IMR-90 (cell line): ENCODE data around the gene UBL7. TPM values are rescaled to one million over a fixed set of nuclear protein-coding genes. Genes with fewer than 3 reads are reported as not detected.

Source experiments
- ATAC-seq: fragments of 200-7000 bp; cut with Tn5 transposase; 2 replicates; pipeline ENCODE4 v1.9.1; 2020; ENCODE audit warnings: low read depth, mild to moderate bottlenecking, moderate library complexity
- BruUV-seq: library from RNA; stranded (reverse); fragments of 400-500 nt; replicated peaks from 2 replicates; lab custom pipeline; 2021; lab: Mats Ljungman, UMichigan
- CTCF ChIA-PET: fragments of 300-600 bp; formaldehyde crosslinking; extraction: SDS; loops from one replicate; lab custom pipeline; 2021; ENCODE audit warnings: antibody characterized with exemption; lab: Yijun Ruan, JAX
- POLR2A ChIA-PET: fragments of 300-600 bp; sonication (Branson Sonifier 250); formaldehyde crosslinking; loops from one replicate; lab custom pipeline; 2022; ENCODE audit warnings: antibody characterized with exemption; ENCODE audit not compliant: unreplicated experiment; lab: Charles Lee
- DNase-seq: peaks from one replicate; pipeline ENCODE4 v3.0.0; 2013
- H2AFZ ChIP-seq: replicated peaks from 2 replicates; pipeline ENCODE3; 2013; ENCODE audit warnings: low read length, mild to moderate bottlenecking; ENCODE audit not compliant: poor library complexity
- H2AK5ac ChIP-seq: 2 replicates; pipeline ENCODE4 v1.6.1; 2013; ENCODE audit warnings: low read depth, low read length, inconsistent platforms
- H2AK9ac ChIP-seq: replicated peaks from 2 replicates; pipeline ENCODE3; 2013; ENCODE audit warnings: mild to moderate bottlenecking, low read depth, low read length, moderate library complexity; ENCODE audit not compliant: poor library complexity
- H2BK120ac ChIP-seq: 2 replicates; pipeline ENCODE4 v1.6.1; 2013; ENCODE audit warnings: low read depth, low read length, inconsistent platforms
- H2BK15ac ChIP-seq: 3 replicates; pipeline ENCODE4 v1.6.1; 2013; ENCODE audit warnings: low read depth, low read length, inconsistent platforms
- H2BK20ac ChIP-seq: 2 replicates; pipeline ENCODE4 v1.6.1; 2013; ENCODE audit warnings: low read depth, mild to moderate bottlenecking, inconsistent platforms, low read length, moderate library complexity
- H2BK5ac ChIP-seq: 2 replicates; pipeline ENCODE4 v1.6.1; 2013; ENCODE audit warnings: mild to moderate bottlenecking, low read depth, low read length, inconsistent platforms; ENCODE audit not compliant: poor library complexity, severe bottlenecking
- H3K14ac ChIP-seq: replicated peaks from 2 replicates; pipeline ENCODE4 v1.6.1; 2013; ENCODE audit warnings: low read depth, low read length, inconsistent platforms
- H3K18ac ChIP-seq: 2 replicates; pipeline ENCODE4 v1.6.1; 2013; ENCODE audit warnings: low read depth, low read length, control low read depth
- H3K23ac ChIP-seq: 2 replicates; pipeline ENCODE4 v1.6.1; 2013; ENCODE audit warnings: low read depth, low read length, inconsistent platforms
- H3K27ac ChIP-seq: 2 replicates; pipeline ENCODE4 v1.5.1; 2013; ENCODE audit warnings: mild to moderate bottlenecking, control low read depth, low read length; ENCODE audit not compliant: insufficient read depth
- H3K27me3 ChIP-seq: 2 replicates; pipeline ENCODE4 v1.6.1; 2013; ENCODE audit warnings: low read length; ENCODE audit not compliant: control insufficient read depth, insufficient read depth
- H3K36me3 ChIP-seq: 2 replicates; pipeline ENCODE4 v1.6.1; 2013; ENCODE audit warnings: low read length, mixed read lengths; ENCODE audit not compliant: control insufficient read depth, insufficient read depth
- H3K4ac ChIP-seq: 2 replicates; pipeline ENCODE4 v1.6.1; 2013; ENCODE audit warnings: low read depth, low read length, inconsistent platforms
- H3K4me1 ChIP-seq: 2 replicates; pipeline ENCODE4 v1.6.1; 2013; ENCODE audit warnings: low read length, mixed read lengths; ENCODE audit not compliant: control insufficient read depth, insufficient read depth
- H3K4me2 ChIP-seq: 2 replicates; pipeline ENCODE4 v1.6.1; 2013; ENCODE audit warnings: low read depth, mild to moderate bottlenecking, control low read depth, low read length, moderate library complexity
- H3K4me3 ChIP-seq: 2 replicates; pipeline ENCODE4 v1.5.1; 2013; ENCODE audit warnings: low read depth, mild to moderate bottlenecking, control low read depth, low read length, moderate library complexity; ENCODE audit not compliant: insufficient read depth
- H3K56ac ChIP-seq: 2 replicates; pipeline ENCODE4 v1.6.1; 2013; ENCODE audit warnings: low read length, inconsistent platforms; ENCODE audit not compliant: insufficient read depth; ENCODE audit errors: extremely low read depth
- H3K79me1 ChIP-seq, 2 experiments: 2 replicates each; pipeline ENCODE4 v1.6.1; 2013; ENCODE audit warnings: low read length in 2 of 2, inconsistent platforms in 1 of 2, low read depth in 1 of 2
- H3K9ac ChIP-seq: 2 replicates; pipeline ENCODE4 v1.6.1; 2013; ENCODE audit warnings: low read depth, low read length, control low read depth
- H3K9me1 ChIP-seq: 2 replicates; pipeline ENCODE4 v1.6.1; 2013; ENCODE audit warnings: low read length, inconsistent platforms; ENCODE audit not compliant: insufficient read depth
- H3K9me3 ChIP-seq: 2 replicates; pipeline ENCODE4 v1.6.1; 2013; ENCODE audit warnings: low read length; ENCODE audit not compliant: control insufficient read depth, insufficient read depth
- H4K20me1 ChIP-seq: 2 replicates; pipeline ENCODE4 v1.6.1; 2013; ENCODE audit warnings: low read length, inconsistent platforms; ENCODE audit not compliant: insufficient read depth
- H4K5ac ChIP-seq: 2 replicates; pipeline ENCODE4 v1.6.1; 2013; ENCODE audit warnings: mild to moderate bottlenecking, low read depth, low read length, control low read depth
- H4K8ac ChIP-seq, 2 experiments: 2 replicates each; pipeline ENCODE4 v1.6.1; 2013; ENCODE audit warnings: low read depth in 2 of 2, low read length in 2 of 2, control low read depth in 1 of 2, inconsistent platforms in 1 of 2
- H4K91ac ChIP-seq: 2 replicates; pipeline ENCODE4 v1.6.1; 2013; ENCODE audit warnings: low read depth, low read length, inconsistent platforms; ENCODE audit not compliant: insufficient read depth
- CTCF ChIP-seq: conservative IDR thresholded peaks from 2 replicates; pipeline ENCODE4 v1.5.1; 2012; ENCODE audit warnings: mild to moderate bottlenecking, low read depth, low read length, improper control_type of control experiment
- ELK1 ChIP-seq: fragments of 150-350 bp; IDR thresholded peaks from 2 replicates; pipeline ENCODE4 v1.6.1; 2016; ENCODE audit warnings: low read depth, mild to moderate bottlenecking, low read length, moderate library complexity, borderline replicate concordance
- FOS ChIP-seq: fragments of 150-350 bp; IDR thresholded peaks from 2 replicates; pipeline ENCODE4 v1.6.1; 2016; ENCODE audit warnings: low read depth, low read length
- MXI1 ChIP-seq: IDR thresholded peaks from 2 replicates; pipeline ENCODE4 v1.6.1; 2012; ENCODE audit warnings: low read depth, mild to moderate bottlenecking, low read length, moderate library complexity, borderline replicate concordance
- NFE2L2 ChIP-seq: fragments of 150-350 bp; IDR thresholded peaks from 2 replicates; pipeline ENCODE4 v1.6.1; 2016; ENCODE audit warnings: low read depth, mild to moderate bottlenecking, low read length
- POLR2A ChIP-seq: IDR thresholded peaks from 2 replicates; pipeline ENCODE4 v1.6.1; 2012; ENCODE audit warnings: mild to moderate bottlenecking, low read depth, low read length
- RFX5 ChIP-seq: IDR thresholded peaks from 2 replicates; pipeline ENCODE4 v1.8.0; 2012; ENCODE audit warnings: low read depth, mild to moderate bottlenecking, low read length, moderate library complexity
- WGBS, 2 experiments: methylation state at CpG; one replicate each; pipeline versions ENCODE4 v1.1.5 to v1.1.7; 2013; ENCODE audit warnings: missing lambda C conversion rate in 2 of 2; ENCODE audit not compliant: insufficient read length in 1 of 2; ENCODE audit errors: extremely low coverage in 2 of 2; 5-methylcytosine and 5-hydroxymethylcytosine counted together
- dilution Hi-C: fragments of 300-500 bp; cut with HindIII; formaldehyde crosslinking; loops from one replicate; pipeline ENCODE4 v1.14.3; 2018; ENCODE audit warnings: low sequenced_read_pairs; ENCODE audit not compliant: unreplicated experiment
- in situ Hi-C: fragments of 300-500 bp; cut with MboI; formaldehyde crosslinking; loops from 3 replicates; pipeline ENCODE4 v1.14.3; 2019; ENCODE audit warnings: low sequenced_read_pairs, inconsistent platforms, mixed read lengths
- intact Hi-C: fragments of 100-400 bp; cut with micrococcal nuclease; formaldehyde crosslinking; loops from 2 replicates; pipeline ENCODE4 v1.10.0; 2022
- polyA plus RNA-seq, 3 experiments: library from polyadenylated mRNA; depleted of rRNA; stranded (reverse); fragments of >200 nt; gene quantifications; 2 replicates each; pipeline ENCODE4 v1.2.3, GENCODE V29; 2012; ENCODE audit warnings: low replicate concordance in 1 of 3
- total RNA-seq: library from RNA; depleted of rRNA; stranded (reverse); fragments of >200 nt; gene quantifications from 2 replicates; pipeline ENCODE4 v1.2.3, GENCODE V29; 2012

Gene UBL7
- total and polyA plus RNA-seq, 2 of the 4 experiments (the other 2 are of a cell fraction), result 68.1 to 78.4 TPM

- peak overlapping the region; percentile 76 for H2BK120ac ChIP-seq
- no peaks in the 10 kb centered on the region for H3K36me3 ChIP-seq
- ATAC-seq (no peak), DNase-seq (no peak)
- H4K20me1 ChIP-seq, result no peaks in the 10 kb centered on the region
- peak overlapping the region; percentile 96 for H3K4ac ChIP-seq
- H3K23ac ChIP-seq, result peak overlapping the region; percentile 48; the same call in 1 of the 2 replicates
- H2AK5ac ChIP-seq, result peak overlapping the region; percentile 92
- 94% methylated on average over 3 of the region's 6 CpGs; no CpG with 5 or more reads in 1 of the 2 experiments for WGBS, 2 experiments
- peak overlapping the region; percentile 97 for H2AK9ac ChIP-seq
- no peak overlapping the region; the same call in 1 of the 2 replicates for H3K18ac ChIP-seq
- H3K4me1 ChIP-seq, result peaks cover 42% of the 10 kb centered on the region
- intact Hi-C loops (no loop called here), dilution Hi-C loops (no loop called here), in situ Hi-C loops (no loop called here)
- ChIA-PET POLR2A (no interaction called here), CTCF (no interaction called here)
- no peak overlapping the region for H3K9ac ChIP-seq
- H2AFZ ChIP-seq, result peak overlapping the region; percentile 79
- H2BK15ac ChIP-seq, result peak overlapping the region; percentile 42; the same call in 2 of the 3 replicates
- BruUV-seq, result no TSS peak
- no peak for TF ChIP-seq FOS
- no peak for TF ChIP-seq CTCF
- TF ChIP-seq ELK1, result no peak
- TF ChIP-seq POLR2A, result no peak
- no peak for TF ChIP-seq NFE2L2
- no peak for TF ChIP-seq RFX5
- no peak for TF ChIP-seq MXI1
- H3K9me3 ChIP-seq, result no peaks in the 10 kb centered on the region
- no peak overlapping the region for H3K4me2 ChIP-seq
- peak overlapping the region; percentile 14 for H3K14ac ChIP-seq
- peak overlapping the region; percentile 93 for H2BK5ac ChIP-seq
- H4K8ac ChIP-seq, result peak overlapping the region; percentile 52 to 89; a peak in 3 of 4 replicates
- H3K79me1 ChIP-seq, result peaks cover 0 to 30% of the 10 kb centered on the region in 2 experiments; a peak in 3 of 4 replicates
- peak overlapping the region; percentile 20; the same call in 1 of the 2 replicates for H3K27ac ChIP-seq
- H3K56ac ChIP-seq, result no peak overlapping the region
- peak overlapping the region; percentile 87; the same call in 1 of the 2 replicates for H4K5ac ChIP-seq
- peak overlapping the region; percentile 85 for H2BK20ac ChIP-seq
- H4K91ac ChIP-seq, result peak overlapping the region; percentile 76
- H3K27me3 ChIP-seq, result no peaks in the 10 kb centered on the region
- H3K4me3 ChIP-seq, result no peak overlapping the region
- peaks cover 35% of the 10 kb centered on the region for H3K9me1 ChIP-seq
These were observed 63.5 kb downstream of the UBL7 start for GRCh38 chr15:74397239-74398068.
